Kidney (tissue), 14 donors: ENCODE data around the gene SSPN. TPM values are rescaled to one million over a fixed set of nuclear protein-coding genes. Genes with fewer than 3 reads are reported as not detected.

Experiments
- DNase-seq, 5 donors: peaks; one replicate each; pipeline ENCODE4 v3.0.0-alpha.2; 2013 to 2020
- FAIRE-seq: peaks from 2 replicates; lab custom pipeline; 2012; peaks lifted over from hg19 to GRCh38; lab: Jason Lieb, UNC
- H3K27ac ChIP-seq, 2 donors: one replicate each; pipeline ENCODE4 v1.7.0; 2013; ENCODE audit warnings: low read depth in 2 of 2, low read length in 2 of 2, inconsistent platforms in 1 of 2
- H3K27me3 ChIP-seq: one replicate; pipeline ENCODE4 v1.7.1; 2013; ENCODE audit warnings: low read length, inconsistent platforms; ENCODE audit not compliant: control insufficient read depth, insufficient read depth
- H3K36me3 ChIP-seq, 3 donors: one replicate each; pipeline versions ENCODE4 v1.7.0 to v1.7.1; 2013; ENCODE audit warnings: low read length in 3 of 3, control low read depth in 1 of 3, inconsistent platforms in 1 of 3; ENCODE audit not compliant: insufficient read depth in 3 of 3, control insufficient read depth in 2 of 3
- H3K4me1 ChIP-seq, 3 donors: one replicate each; pipeline versions ENCODE4 v1.7.0 to v1.7.1; 2013; ENCODE audit warnings: low read length in 3 of 3, inconsistent platforms in 1 of 3, low read depth in 1 of 3; ENCODE audit not compliant: control insufficient read depth in 2 of 3, insufficient read depth in 2 of 3
- H3K4me3 ChIP-seq, 3 donors: one replicate each; pipeline versions ENCODE4 v1.7.0 to v1.8.1; 2013; ENCODE audit warnings: low read length in 3 of 3, control low read depth in 1 of 3, inconsistent platforms in 1 of 3
- H3K9ac ChIP-seq, 3 donors: one replicate each; pipeline versions ENCODE4 v1.7.0 to v1.7.1; 2013; ENCODE audit warnings: low read length in 3 of 3, control low read depth in 1 of 3, inconsistent platforms in 1 of 3
- H3K9me3 ChIP-seq, 3 donors: one replicate each; pipeline versions ENCODE4 v1.7.0 to v1.7.1; 2013; ENCODE audit warnings: low read length in 3 of 3, control low read depth in 1 of 3, inconsistent platforms in 1 of 3; ENCODE audit not compliant: control insufficient read depth in 2 of 3, insufficient read depth in 1 of 3
- intact Hi-C: fragments of 100-400 bp; cut with DNase I; formaldehyde crosslinking; loops from one replicate; pipeline ENCODE4 v1.11.1; 2022
- polyA plus RNA-seq: library from polyadenylated mRNA; stranded (reverse); fragments of 350-450 nt; fragmentation: Illumina TruSeq; extraction: RNeasy Lipid Tissue Mini Kit (QIAGEN cat#74804); gene quantifications from one replicate; pipeline ENCODE4 v1.2.3, GENCODE V29; 2014; ENCODE audit warnings: low read depth, low replicate concordance; ENCODE audit not compliant: insufficient read depth
- total RNA-seq: library from RNA; stranded (reverse); fragmentation: NEBNext Ultra II Directional; extraction: Animal tissue kit (Norgen Biotek cat#: 25700); gene quantifications from one replicate; pipeline ENCODE4 v1.2.1, GENCODE V29; 2021
- TF ChIP-seq, protein P1 (sequence below): IDR thresholded peaks from 3 replicates; pipeline ENCODE4 v1.5.1; 2012; ENCODE audit warnings: mild to moderate bottlenecking, moderate library complexity, borderline replicate concordance; ENCODE audit not compliant: insufficient read depth; ENCODE audit errors: extremely low read depth
- donor health status: control.
- donor health status: control.
- donor health status: control.
- donor health status: control.
- donor health status: control.
- donor health status: DM: yes; HTN: yes; CAD: no.
- donor health status: Normal renal cell carcinoma (clear cell type).

SSPN gene
- total and polyA plus RNA-seq, 2 donors from 2014 or later: 3.2 to 17.8 TPM

DNA sequence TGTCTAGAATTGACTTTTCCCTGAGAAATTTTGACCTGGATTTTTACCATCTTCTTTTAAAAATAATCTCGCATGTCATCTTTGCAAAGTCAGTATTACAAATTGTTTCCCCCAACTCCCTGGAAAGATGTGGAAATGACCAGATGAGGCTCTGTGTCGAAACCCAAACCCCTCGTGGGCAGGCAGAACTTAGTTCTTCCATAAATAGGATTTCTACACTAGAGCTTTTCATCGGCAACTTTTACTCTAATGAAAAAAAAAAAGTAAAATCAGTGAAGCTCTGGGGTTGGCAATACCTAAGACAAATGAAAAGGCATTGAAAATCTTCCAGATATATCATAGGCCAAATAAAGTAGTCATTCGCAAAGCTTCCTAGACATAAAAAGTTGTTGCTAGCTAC is 17.0 kb downstream of the SSPN start:
- no peaks in the 10 kb centered on the region for H3K27me3 ChIP-seq
- DNase-seq (no peak), FAIRE-seq (no peak)
- no peaks in the 10 kb centered on the region for H3K4me1 ChIP-seq
- TF ChIP-seq, protein P1, sequence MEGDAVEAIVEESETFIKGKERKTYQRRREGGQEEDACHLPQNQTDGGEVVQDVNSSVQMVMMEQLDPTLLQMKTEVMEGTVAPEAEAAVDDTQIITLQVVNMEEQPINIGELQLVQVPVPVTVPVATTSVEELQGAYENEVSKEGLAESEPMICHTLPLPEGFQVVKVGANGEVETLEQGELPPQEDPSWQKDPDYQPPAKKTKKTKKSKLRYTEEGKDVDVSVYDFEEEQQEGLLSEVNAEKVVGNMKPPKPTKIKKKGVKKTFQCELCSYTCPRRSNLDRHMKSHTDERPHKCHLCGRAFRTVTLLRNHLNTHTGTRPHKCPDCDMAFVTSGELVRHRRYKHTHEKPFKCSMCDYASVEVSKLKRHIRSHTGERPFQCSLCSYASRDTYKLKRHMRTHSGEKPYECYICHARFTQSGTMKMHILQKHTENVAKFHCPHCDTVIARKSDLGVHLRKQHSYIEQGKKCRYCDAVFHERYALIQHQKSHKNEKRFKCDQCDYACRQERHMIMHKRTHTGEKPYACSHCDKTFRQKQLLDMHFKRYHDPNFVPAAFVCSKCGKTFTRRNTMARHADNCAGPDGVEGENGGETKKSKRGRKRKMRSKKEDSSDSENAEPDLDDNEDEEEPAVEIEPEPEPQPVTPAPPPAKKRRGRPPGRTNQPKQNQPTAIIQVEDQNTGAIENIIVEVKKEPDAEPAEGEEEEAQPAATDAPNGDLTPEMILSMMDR: no peak
- H3K9ac ChIP-seq: no peak overlapping the region
- no peaks in the 10 kb centered on the region for H3K36me3 ChIP-seq
- H3K27ac ChIP-seq: no peak overlapping the region
- H3K4me3 ChIP-seq: no peak overlapping the region
- H3K9me3 ChIP-seq: no peaks in the 10 kb centered on the region
- intact Hi-C loops: no loop called here

DNA sequence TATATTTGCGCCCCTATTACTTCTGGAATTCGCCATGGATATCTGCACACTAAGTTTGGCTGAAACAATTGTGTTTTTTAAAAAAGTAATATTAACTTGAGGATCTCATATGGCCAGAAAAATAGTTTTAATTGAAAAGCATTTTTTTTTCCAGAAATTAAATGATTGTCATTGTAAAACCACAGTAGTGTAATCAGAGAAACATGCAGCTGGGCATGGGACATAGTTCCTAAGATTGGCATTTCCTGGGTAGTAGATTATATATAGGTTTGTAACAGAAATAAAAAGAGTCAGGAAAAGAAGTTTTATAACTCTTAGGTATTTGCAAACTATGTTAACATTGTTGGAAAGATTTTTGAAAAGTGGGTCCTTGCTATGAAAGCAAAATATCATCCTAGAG is 17.6 kb downstream of the SSPN start:
- DNase-seq: no peak
- no peaks in the 10 kb centered on the region for H3K4me1 ChIP-seq
- TF ChIP-seq, protein P1: no peak
- no peaks in the 10 kb centered on the region for H3K36me3 ChIP-seq
- intact Hi-C loops: no loop called here
- FAIRE-seq: no peak
- no peak overlapping the region for H3K4me3 ChIP-seq
- no peaks in the 10 kb centered on the region for H3K27me3 ChIP-seq
- no peak overlapping the region for H3K9ac ChIP-seq
- H3K27ac ChIP-seq: no peak overlapping the region
- no peaks in the 10 kb centered on the region for H3K9me3 ChIP-seq

DNA sequence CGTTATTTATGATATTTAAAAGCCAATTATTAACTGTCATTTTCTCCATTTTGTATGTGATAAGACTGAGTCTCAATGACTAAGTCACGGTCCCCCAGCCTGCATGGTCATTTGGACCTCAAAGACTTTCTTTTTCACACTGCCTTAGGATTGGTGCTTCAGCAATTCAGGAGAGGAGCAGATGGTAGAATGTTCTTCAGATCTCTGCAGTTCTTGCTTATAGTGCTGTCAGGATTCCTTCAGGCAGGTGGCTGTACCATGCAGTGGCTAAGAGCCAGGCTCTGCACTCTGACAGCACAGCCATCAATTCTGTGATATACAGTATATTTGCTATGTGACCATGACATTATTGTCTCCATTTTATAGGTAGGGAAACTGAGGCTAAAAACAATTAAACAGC is 18.7 kb downstream of the SSPN start:
- TF ChIP-seq, protein P1: no peak
- no peak overlapping the region for H3K27ac ChIP-seq
- H3K9ac ChIP-seq: no peak overlapping the region
- DNase-seq: no peak
- no peaks in the 10 kb centered on the region for H3K36me3 ChIP-seq
- intact Hi-C loops: no loop called here
- H3K9me3 ChIP-seq: no peaks in the 10 kb centered on the region
- H3K27me3 ChIP-seq: no peaks in the 10 kb centered on the region
- no peak overlapping the region for H3K4me3 ChIP-seq
- no peaks in the 10 kb centered on the region for H3K4me1 ChIP-seq
- no peak for FAIRE-seq

DNA sequence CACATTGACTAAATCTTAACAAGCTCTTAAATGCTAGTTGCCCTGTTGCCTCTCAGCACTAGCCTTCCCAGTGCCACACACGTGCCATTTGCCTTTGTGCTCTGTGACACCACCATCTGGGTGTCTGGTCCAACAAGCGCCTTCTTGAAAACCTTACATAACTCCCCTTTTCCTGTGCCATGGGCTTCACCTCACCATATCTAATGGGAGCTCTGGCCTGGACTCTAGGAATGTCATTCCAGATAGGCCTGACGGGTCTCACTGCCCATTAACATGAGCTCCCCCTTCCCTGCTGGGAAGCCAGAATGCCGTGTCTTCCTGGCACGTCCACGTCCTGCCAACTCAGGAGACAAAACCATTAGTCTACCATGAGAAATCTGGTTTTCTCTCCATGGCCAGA is 24.4 kb downstream of the SSPN start:
- Histone ChIP-seq H3K36me3 (no peaks in the 10 kb centered on the region), H3K4me1 (no peaks in the 10 kb centered on the region), H3K27ac (no peak overlapping the region), H3K9me3 (no peaks in the 10 kb centered on the region), H3K27me3 (no peaks in the 10 kb centered on the region), H3K4me3 (no peak overlapping the region), H3K9ac (no peak overlapping the region)
- DNase-seq (no peak), FAIRE-seq (no peak)
- intact Hi-C loops: no loop called here
- TF ChIP-seq, protein P1: no peak
